Astrocyte (in vitro differentiated cells and primary cell): ENCODE results near the gene GPC5. TPM values are rescaled to one million over a fixed set of nuclear protein-coding genes. Genes with fewer than 3 reads are reported as not detected.

Experiments
- DNase-seq: peaks from one replicate; pipeline ENCODE4 v3.0.0-alpha.2; 2010; ENCODE audit warnings: low read depth
- FAIRE-seq: peaks from 2 replicates; lab custom pipeline; 2011; peaks lifted over from hg19 to GRCh38; lab: Jason Lieb, UNC
- H2AFZ ChIP-seq: 2 replicates; pipeline ENCODE4 v1.6.0; 2012; ENCODE audit warnings: low read depth, low read length, inconsistent platforms
- H3K27ac ChIP-seq: 2 replicates; pipeline ENCODE4 v1.5.1; 2011; ENCODE audit warnings: low read depth, low read length, inconsistent platforms
- H3K27me3 ChIP-seq: 2 replicates; pipeline ENCODE4 v1.6.0; 2011; ENCODE audit warnings: low read length, inconsistent platforms; ENCODE audit not compliant: insufficient read depth
- H3K36me3 ChIP-seq: 2 replicates; pipeline ENCODE4 v1.5.1; 2011; ENCODE audit warnings: low read length, inconsistent platforms; ENCODE audit not compliant: insufficient read depth
- H3K4me1 ChIP-seq: 2 replicates; pipeline ENCODE4 v1.5.1; 2011; ENCODE audit warnings: low read length, inconsistent platforms; ENCODE audit not compliant: insufficient read depth
- H3K4me2 ChIP-seq: 2 replicates; pipeline ENCODE4 v1.6.0; 2012; ENCODE audit warnings: low read length, inconsistent platforms
- H3K4me3 ChIP-seq: 2 replicates; pipeline ENCODE4 v1.5.1; 2011; ENCODE audit warnings: low read depth, mild to moderate bottlenecking, low read length, inconsistent platforms; ENCODE audit not compliant: insufficient read depth
- H3K79me2 ChIP-seq: 2 replicates; pipeline ENCODE4 v1.6.0; 2012; ENCODE audit warnings: mild to moderate bottlenecking, low read length, inconsistent platforms; ENCODE audit not compliant: insufficient read depth
- H3K9ac ChIP-seq: 2 replicates; pipeline ENCODE4 v1.6.0; 2012; ENCODE audit warnings: mild to moderate bottlenecking, low read length, inconsistent platforms
- H3K9me3 ChIP-seq: 2 replicates; pipeline ENCODE4 v1.5.1; 2012; ENCODE audit warnings: low read depth, mild to moderate bottlenecking, low read length, inconsistent platforms; ENCODE audit not compliant: insufficient read depth
- H4K20me1 ChIP-seq: 2 replicates; pipeline ENCODE4 v1.6.0; 2012; ENCODE audit warnings: low read length, inconsistent platforms; ENCODE audit not compliant: insufficient read depth
- H3K27ac Mint-ChIP-seq: one replicate; pipeline ENCODE4 v1.8.0; 2021; ENCODE audit warnings: mild to moderate bottlenecking, mixed read lengths; ENCODE audit not compliant: unreplicated experiment
- H3K27me3 Mint-ChIP-seq: one replicate; pipeline ENCODE4 v1.8.0; 2021; ENCODE audit warnings: low read depth, mixed read lengths; ENCODE audit not compliant: unreplicated experiment
- H3K36me3 Mint-ChIP-seq: one replicate; pipeline ENCODE4 v1.8.0; 2021; ENCODE audit warnings: low read depth, mixed read lengths; ENCODE audit not compliant: unreplicated experiment
- H3K4me1 Mint-ChIP-seq: one replicate; pipeline ENCODE4 v1.8.0; 2021; ENCODE audit warnings: low read depth, mixed read lengths; ENCODE audit not compliant: unreplicated experiment
- H3K4me3 Mint-ChIP-seq: one replicate; pipeline ENCODE4 v1.8.0; 2021; ENCODE audit warnings: mild to moderate bottlenecking, moderate library complexity, mixed read lengths; ENCODE audit not compliant: unreplicated experiment
- H3K9me3 Mint-ChIP-seq: one replicate; pipeline ENCODE4 v1.8.0; 2021; ENCODE audit warnings: mild to moderate bottlenecking, mixed read lengths; ENCODE audit not compliant: unreplicated experiment
- CTCF ChIP-seq: IDR thresholded peaks from 2 replicates; pipeline ENCODE4 v1.5.1; 2011; ENCODE audit warnings: low read depth, mild to moderate bottlenecking, inconsistent platforms, low read length, moderate library complexity; ENCODE audit not compliant: insufficient read depth
- EZH2 ChIP-seq: IDR thresholded peaks from 2 replicates; pipeline ENCODE4 v1.6.1; 2012; ENCODE audit warnings: mild to moderate bottlenecking, low read length, inconsistent platforms; ENCODE audit not compliant: insufficient read depth
- total RNA-seq: library from RNA; stranded (reverse); gene quantifications from 2 replicates; pipeline ENCODE4 v1.2.1, GENCODE V29; 2021

Gene GPC5
- total RNA-seq, 1 donor from 2014 or later, result 1.1 TPM

- Mint-ChIP-seq H3K4me1 (no peaks in the 10 kb centered on the region), H3K27ac (no peak overlapping the region), H3K4me3 (no peak overlapping the region), H3K27me3 (no peaks in the 10 kb centered on the region), H3K36me3 (no peaks in the 10 kb centered on the region), H3K9me3 (peaks cover 2% of the 10 kb centered on the region)
- no peaks in the 10 kb centered on the region for H3K79me2 ChIP-seq
- DNase-seq, result no peak
- no peaks in the 10 kb centered on the region for H4K20me1 ChIP-seq
- H2AFZ ChIP-seq, result no peak overlapping the region
- H3K9me3 ChIP-seq, result no peaks in the 10 kb centered on the region
- FAIRE-seq, result no peak
- no peak overlapping the region for H3K4me3 ChIP-seq
- H3K9ac ChIP-seq, result no peak overlapping the region
- H3K36me3 ChIP-seq, result no peaks in the 10 kb centered on the region
- H3K4me1 ChIP-seq, result no peaks in the 10 kb centered on the region
- H3K27me3 ChIP-seq, result peaks cover 2% of the 10 kb centered on the region
- no peak overlapping the region for H3K4me2 ChIP-seq
- no peak for TF ChIP-seq CTCF
- TF ChIP-seq EZH2, result no peak
- H3K27ac ChIP-seq, result no peak overlapping the region
Observed at GRCh38 chr13:92307752-92308151, 909.3 kb downstream of the GPC5 start.

GRCh38 chr13:92312823-92313222 lies 914.4 kb downstream of the GPC5 start:
- no peak for FAIRE-seq
- Mint-ChIP-seq H3K36me3 (no peaks in the 10 kb centered on the region), H3K27me3 (no peaks in the 10 kb centered on the region), H3K27ac (peak overlapping the region; percentile 91), H3K4me1 (peaks cover 31% of the 10 kb centered on the region), H3K4me3 (no peak overlapping the region), H3K9me3 (peaks cover 3% of the 10 kb centered on the region)
- Histone ChIP-seq H3K9ac (no peak overlapping the region), H2AFZ (no peak overlapping the region), H3K36me3 (no peaks in the 10 kb centered on the region), H4K20me1 (no peaks in the 10 kb centered on the region), H3K27ac (no peak overlapping the region), H3K9me3 (no peaks in the 10 kb centered on the region), H3K27me3 (no peaks in the 10 kb centered on the region), H3K4me2 (no peak overlapping the region), H3K79me2 (no peaks in the 10 kb centered on the region), H3K4me3 (no peak overlapping the region), H3K4me1 (peaks cover 12% of the 10 kb centered on the region)
- no peak for DNase-seq
- TF ChIP-seq CTCF (no peak), EZH2 (no peak)

GRCh38 chr13:92313382-92313781 lies 915.0 kb downstream of the GPC5 start:
- H4K20me1 ChIP-seq, result no peaks in the 10 kb centered on the region
- H3K36me3 Mint-ChIP-seq, result no peaks in the 10 kb centered on the region
- no peak overlapping the region for H3K9ac ChIP-seq
- H3K79me2 ChIP-seq, result no peaks in the 10 kb centered on the region
- FAIRE-seq (no peak), DNase-seq (no peak)
- peaks cover 3% of the 10 kb centered on the region for H3K9me3 Mint-ChIP-seq
- no peaks in the 10 kb centered on the region for H3K27me3 ChIP-seq
- no peaks in the 10 kb centered on the region for H3K36me3 ChIP-seq
- H3K9me3 ChIP-seq, result no peaks in the 10 kb centered on the region
- H3K27ac ChIP-seq, result no peak overlapping the region
- TF ChIP-seq EZH2 (no peak), CTCF (no peak)
- peaks cover 34% of the 10 kb centered on the region for H3K4me1 Mint-ChIP-seq
- H3K27ac Mint-ChIP-seq, result peak overlapping the region; percentile 91
- H3K4me1 ChIP-seq, result peaks cover 12% of the 10 kb centered on the region
- no peak overlapping the region for H3K4me2 ChIP-seq
- H2AFZ ChIP-seq, result no peak overlapping the region
- no peak overlapping the region for H3K4me3 ChIP-seq
- no peak overlapping the region for H3K4me3 Mint-ChIP-seq
- H3K27me3 Mint-ChIP-seq, result no peaks in the 10 kb centered on the region
